ENCODE measurements around the gene HPD. TPM values are rescaled to one million over a fixed set of nuclear protein-coding genes. Genes with fewer than 3 reads are reported as not detected.

HPD gene
- total RNA-seq, 2 experiments from 2014 or later = not detected

GRCh38 chr12:121804417-121805111, 54.1 kb downstream of the HPD start:
- peaks cover 53% of the 10 kb centered on the region for H3K36me3 Mint-ChIP-seq (ENCODE audit: low read depth)
- H3K9me3 Mint-ChIP-seq = no peaks in the 10 kb centered on the region
- H3K27me3 Mint-ChIP-seq = no peaks in the 10 kb centered on the region
- POLR2A ChIA-PET = interaction anchor here (1.2 to 27.1 kb wide), 6 partner anchors 17 to 696 kb away, joined by 3 to 1170 read pairs (median 6); partner anchors contain the start of genes PSMD9, RHOF, TMEM120B and ZCCHC8
- DNase-seq = peak; percentile 56
- H3K4me3 Mint-ChIP-seq = peak overlapping the region; percentile 95
- H3K27ac Mint-ChIP-seq = peak overlapping the region; percentile 98
- peaks cover 32% of the 10 kb centered on the region for H3K4me1 Mint-ChIP-seq
- CTCF ChIA-PET = interaction anchor here (0.6 to 14.5 kb wide), 5 partner anchors 14 to 114 kb away, joined by 3 to 683 read pairs (median 4); partner anchors contain the start of genes CFAP251, PSMD9, RHOF and TMEM120B

- Mint-ChIP-seq H3K9me3 (no peaks in the 10 kb centered on the region), H3K27me3 (no peaks in the 10 kb centered on the region), H3K27ac (peak within 1 kb of the TSS; percentile 100), H3K4me1 (peaks cover 31% of the 10 kb centered on the region), H3K4me3 (peak within 1 kb of the TSS; percentile 95), H3K36me3 (ENCODE audit: low read depth) (peaks cover 51% of the 10 kb centered on the region)
- peak; percentile 62 for DNase-seq
- ChIA-PET POLR2A (interaction anchor here (0.5 to 32.8 kb wide), 9 partner anchors 3 to 1603 kb away, joined by 3 to 1170 read pairs (median 5); partner anchors contain the start of genes PSMD9, RHOF, RNF34 and RPLP0), CTCF (interaction anchor here (2.7 to 14.5 kb wide), 3 partner anchors 8 to 85 kb away, joined by 8 to 683 read pairs (median 41); partner anchors contain the start of genes PSMD9 and RHOF)
Measured at GRCh38 chr12:121803861-121804416, 54.7 kb downstream of the HPD start, which contains the start of gene SETD1B. SETD1B (plus strand) TSS chr12:121804009; CDS start chr12:121804738, 729 bp downstream.

GRCh38 chr12:121802843-121803698, 55.6 kb downstream of the HPD start:
- H3K4me1 Mint-ChIP-seq = peaks cover 36% of the 10 kb centered on the region
- CTCF ChIA-PET = interaction anchor here (2.1 to 14.5 kb wide), 4 partner anchors 8 to 86 kb away, joined by 5 to 683 read pairs (median 26); partner anchors contain the start of genes PSMD9 and RHOF
- H3K27me3 Mint-ChIP-seq = no peaks in the 10 kb centered on the region
- peak overlapping the region; percentile 100 for H3K27ac Mint-ChIP-seq
- peak overlapping the region; percentile 81 for H3K4me3 Mint-ChIP-seq
- POLR2A ChIA-PET = interaction anchor here (0.5 to 32.8 kb wide), 17 partner anchors 2 to 1602 kb away, joined by 3 to 1170 read pairs (median 4); partner anchors contain the start of genes PSMD9, RHOF, RNF34 and RPLP0
- H3K36me3 Mint-ChIP-seq (ENCODE audit: low read depth) = peaks cover 52% of the 10 kb centered on the region
- H3K9me3 Mint-ChIP-seq = no peaks in the 10 kb centered on the region
- peak; percentile 92 for DNase-seq

GRCh38 chr12:121802485-121802842, 56.2 kb downstream of the HPD start:
- peak overlapping the region; percentile 81 for H3K4me3 Mint-ChIP-seq
- peaks cover 56% of the 10 kb centered on the region for H3K36me3 Mint-ChIP-seq (ENCODE audit: low read depth)

GRCh38 chr12:121801595-121802484, 56.8 kb downstream of the HPD start:
- Mint-ChIP-seq H3K4me1 (peaks cover 35% of the 10 kb centered on the region), H3K27me3 (no peaks in the 10 kb centered on the region), H3K9me3 (no peaks in the 10 kb centered on the region), H3K27ac (peak overlapping the region; percentile 100), H3K4me3 (peak overlapping the region; percentile 81), H3K36me3 (ENCODE audit: low read depth) (peaks cover 56% of the 10 kb centered on the region)
- CTCF ChIA-PET = interaction anchor here (0.6 to 14.5 kb wide), 5 partner anchors 10 to 303 kb away, joined by 3 to 683 read pairs (median 12); partner anchors contain the start of genes PSMD9 and RHOF
- POLR2A ChIA-PET = interaction anchor here (0.9 to 32.8 kb wide), 20 partner anchors 1 to 1601 kb away, joined by 3 to 1170 read pairs (median 4); partner anchors contain the start of genes PSMD9, RHOF, RNF34 and RPLP0
- DNase-seq = peak; percentile 53

More at GRCh38 chr12:121802485-121802842, 56.2 kb downstream of the HPD start:
- Mint-ChIP-seq H3K9me3 (no peaks in the 10 kb centered on the region), H3K27ac (peak overlapping the region; percentile 100), H3K27me3 (no peaks in the 10 kb centered on the region), H3K4me1 (peaks cover 37% of the 10 kb centered on the region)
- CTCF ChIA-PET = interaction anchor here (2.1 to 14.5 kb wide), 4 partner anchors 9 to 87 kb away, joined by 5 to 683 read pairs (median 26); partner anchors contain the start of genes PSMD9 and RHOF
- POLR2A ChIA-PET = interaction anchor here (0.8 to 32.8 kb wide), 16 partner anchors 2 to 1601 kb away, joined by 3 to 1170 read pairs (median 6); partner anchors contain the start of genes PSMD9, RHOF, RNF34 and RPLP0
- no peak for DNase-seq

GRCh38 chr12:121800694-121801594, 57.7 kb downstream of the HPD start:
- peaks cover 30% of the 10 kb centered on the region for H3K4me1 Mint-ChIP-seq

GRCh38 chr12:121799842-121800693, 58.6 kb downstream of the HPD start:
- Mint-ChIP-seq H3K27me3 (no peaks in the 10 kb centered on the region), H3K4me3 (peak overlapping the region; percentile 84), H3K27ac (peak overlapping the region; percentile 92), H3K36me3 (ENCODE audit: low read depth) (peaks cover 46% of the 10 kb centered on the region), H3K4me1 (peaks cover 32% of the 10 kb centered on the region), H3K9me3 (no peaks in the 10 kb centered on the region)
- ChIA-PET POLR2A (interaction anchor here (0.9 to 32.8 kb wide), 8 partner anchors 1 to 701 kb away, joined by 3 to 1170 read pairs (median 12); partner anchors contain the start of genes ORAI1, PSMD9, RHOF and SETD1B), CTCF (interaction anchor here (1.1 to 19.6 kb wide), 5 partner anchors 7 to 92 kb away, joined by 3 to 683 read pairs (median 4); partner anchors contain the start of genes PSMD9, RHOF and SETD1B)
- DNase-seq = peak; percentile 87

More at GRCh38 chr12:121800694-121801594, 57.7 kb downstream of the HPD start:
- Mint-ChIP-seq H3K36me3 (ENCODE audit: low read depth) (peaks cover 49% of the 10 kb centered on the region), H3K4me3 (peak overlapping the region; percentile 81), H3K27ac (peak overlapping the region; percentile 100), H3K27me3 (no peaks in the 10 kb centered on the region), H3K9me3 (no peaks in the 10 kb centered on the region)
- DNase-seq = peak; percentile 81
- ChIA-PET POLR2A (interaction anchor here (0.8 to 32.8 kb wide), 17 partner anchors 0 to 700 kb away, joined by 3 to 1170 read pairs (median 4); partner anchors contain the start of genes ORAI1, PSMD9, RHOF and RNF34), CTCF (interaction anchor here (0.6 to 14.5 kb wide), 5 partner anchors 10 to 302 kb away, joined by 3 to 683 read pairs (median 12); partner anchors contain the start of genes PSMD9 and RHOF)

- Mint-ChIP-seq H3K9me3 (no peaks in the 10 kb centered on the region), H3K4me3 (peak overlapping the region; percentile 84), H3K27me3 (no peaks in the 10 kb centered on the region), H3K4me1 (peaks cover 40% of the 10 kb centered on the region), H3K36me3 (ENCODE audit: low read depth) (peaks cover 44% of the 10 kb centered on the region), H3K27ac (peak overlapping the region; percentile 92)
- DNase-seq = peak; percentile 64
- ChIA-PET POLR2A (interaction anchor here (0.9 to 32.8 kb wide), 5 partner anchors 1 to 89 kb away, joined by 3 to 1170 read pairs (median 4); partner anchors contain the start of genes PSMD9, RHOF and SETD1B), CTCF (interaction anchor here (1.1 to 19.6 kb wide), 8 partner anchors 7 to 119 kb away, joined by 3 to 683 read pairs (median 4); partner anchors contain the start of genes CFAP251, PSMD9, RHOF and SETD1B)
Measured at GRCh38 chr12:121799156-121799841, 59.4 kb downstream of the HPD start.

GRCh38 chr12:121798787-121799155, 59.9 kb downstream of the HPD start:
- Mint-ChIP-seq H3K4me3 (peak overlapping the region; percentile 84), H3K36me3 (ENCODE audit: low read depth) (peaks cover 44% of the 10 kb centered on the region), H3K9me3 (no peaks in the 10 kb centered on the region), H3K27me3 (no peaks in the 10 kb centered on the region), H3K27ac (peak overlapping the region; percentile 92), H3K4me1 (peaks cover 41% of the 10 kb centered on the region)
- POLR2A ChIA-PET = interaction anchor here (1.2 to 32.8 kb wide), 3 partner anchors 2 to 38 kb away, joined by 4 to 1170 read pairs (median 1170); partner anchors contain the start of genes RHOF and SETD1B
- DNase-seq = no peak
- CTCF ChIA-PET = interaction anchor here (1.1 to 19.6 kb wide), 7 partner anchors 8 to 120 kb away, joined by 3 to 683 read pairs (median 4); partner anchors contain the start of genes CFAP251, PSMD9 and SETD1B
